Astrocyte (in vitro differentiated cells and primary cell): ENCODE data around the gene FHIT.

Experiments
- CTCF ChIP-seq: IDR thresholded peaks from 2 replicates; pipeline ENCODE4 v1.5.1; 2011; ENCODE audit warnings: low read depth, mild to moderate bottlenecking, inconsistent platforms, low read length, moderate library complexity; ENCODE audit not compliant: insufficient read depth
- EZH2 ChIP-seq: IDR thresholded peaks from 2 replicates; pipeline ENCODE4 v1.6.1; 2012; ENCODE audit warnings: mild to moderate bottlenecking, low read length, inconsistent platforms; ENCODE audit not compliant: insufficient read depth

- TF ChIP-seq CTCF: no peak
- TF ChIP-seq EZH2: no peak
Observed at GRCh38 chr3:59737241-59737640, 1514.0 kb downstream of the FHIT start.
